ENCODE results near the gene NIT1.

Gene NIT1

DNA sequence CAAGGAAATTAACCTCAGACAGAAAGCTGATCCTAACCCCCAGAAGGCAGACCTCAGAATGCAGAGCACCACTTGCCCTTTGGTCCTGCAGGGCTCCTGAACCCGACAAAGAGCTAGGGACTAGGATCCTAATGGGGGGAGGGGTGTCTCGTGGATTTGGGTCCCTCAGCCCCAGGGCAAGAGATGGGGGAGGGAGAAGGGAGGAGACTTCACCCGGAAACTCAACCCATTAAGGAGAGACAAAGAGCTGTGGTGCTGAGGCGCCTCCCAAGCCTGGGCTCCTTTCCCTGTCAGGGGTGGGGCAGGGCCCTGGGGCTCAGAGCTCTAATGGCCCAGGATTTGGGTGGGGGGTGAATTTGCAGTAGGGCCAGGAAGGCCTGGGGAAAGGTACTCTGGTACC is 31.4 kb upstream of the NIT1 start:
- no peak overlapping the region for H3K4ac ChIP-seq (ENCODE audit: low read length)
- H3K79me1 ChIP-seq (ENCODE audit: low read depth, low read length): no peaks in the 10 kb centered on the region
- no peak for DNase-seq (ENCODE audit: low spot score)
- no peak overlapping the region for H3K14ac ChIP-seq (ENCODE audit: low read length)
- H4K91ac ChIP-seq (ENCODE audit: low read depth, low read length, poor library complexity): no peak overlapping the region
- no peak overlapping the region for H3K23ac ChIP-seq (ENCODE audit: low read depth, low read length, poor library complexity)
- no peak overlapping the region for H2BK15ac ChIP-seq (ENCODE audit: low read length)
- H2AFZ ChIP-seq (ENCODE audit: low read length): no peak overlapping the region
- H4K8ac ChIP-seq (ENCODE audit: low read depth, low read length): no peak overlapping the region
- whole genome bisulfite sequencing, 2 donors (ENCODE audit: extremely low coverage in 2 of 2, insufficient read length in 2 of 2, insufficient replicate concordance in 1 of 2): no CpG with 5 or more reads among the region's 4 CpGs
- H3K4me2 ChIP-seq (ENCODE audit: insufficient read depth, low read length, poor library complexity, severe bottlenecking): no peak overlapping the region
- peaks cover 0 to 47% (median 0%) of the 10 kb centered on the region in 3 experiments for H3K27me3 ChIP-seq (ENCODE audit: control insufficient read depth in 3 of 3, insufficient read depth in 3 of 3, low read depth in 1 of 3, low read length in 3 of 3)
- peaks cover 0 to 2% of the 10 kb centered on the region in 2 donors for H3K4me1 ChIP-seq (ENCODE audit: control insufficient read depth in 2 of 2, insufficient read depth in 1 of 2, low read depth in 1 of 2, low read length in 2 of 2)
- H3K9me3 ChIP-seq (replicated peaks in 1 of 2; ENCODE audit: control insufficient read depth in 2 of 2, insufficient read depth in 1 of 2, low read depth in 1 of 2, low read length in 2 of 2): no peaks in the 10 kb centered on the region
- no peak overlapping the region for H3K9ac ChIP-seq (ENCODE audit: low read depth, low read length, poor library complexity)
- no peaks in the 10 kb centered on the region for H3K36me3 ChIP-seq (replicated peaks in 1 of 2; ENCODE audit: control insufficient read depth in 2 of 2, insufficient read depth in 2 of 2, low read length in 2 of 2)
- H2BK12ac ChIP-seq (ENCODE audit: low read length): no peak overlapping the region
- H2BK120ac ChIP-seq (ENCODE audit: low read depth, low read length): no peak overlapping the region
- H2AK5ac ChIP-seq (ENCODE audit: low read depth, low read length): peak overlapping the region; percentile 35
- H3K4me3 ChIP-seq (ENCODE audit: low read length in 2 of 2): no peak overlapping the region
- no peak overlapping the region for H3K27ac ChIP-seq (replicated peaks; ENCODE audit: low read length)
- no peak overlapping the region for H2BK5ac ChIP-seq (ENCODE audit: low read length)
- no peak overlapping the region for H3K18ac ChIP-seq (ENCODE audit: low read length)

DNA sequence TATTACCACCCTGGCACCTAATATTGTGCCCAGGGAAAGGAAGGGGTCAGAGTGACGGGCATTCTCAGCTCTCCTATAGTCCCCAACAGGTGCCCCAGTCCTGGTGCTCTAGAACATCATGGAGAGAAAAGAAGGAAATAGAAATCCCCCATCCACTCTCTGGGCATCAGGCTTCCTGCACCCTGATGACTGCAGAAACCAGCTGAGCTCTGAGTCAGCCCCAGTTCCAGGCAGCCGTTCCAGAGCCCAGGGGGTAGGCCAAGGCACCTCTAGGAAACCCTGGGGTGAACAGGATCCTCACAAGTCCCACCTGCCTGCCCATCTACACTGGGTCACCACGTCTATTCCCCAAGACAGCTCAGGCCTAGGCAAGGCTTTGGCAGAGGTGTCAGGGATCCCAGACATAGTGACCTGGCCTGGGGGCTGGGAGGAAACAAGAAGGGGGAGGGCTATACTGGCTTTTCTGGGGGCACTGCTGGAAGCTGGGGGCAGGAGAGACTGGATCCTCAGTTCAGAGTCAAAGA is 29.3 kb upstream of the NIT1 start:
- peaks cover 0 to 2% of the 10 kb centered on the region in 2 donors for H3K4me1 ChIP-seq (ENCODE audit: control insufficient read depth in 2 of 2, insufficient read depth in 1 of 2, low read depth in 1 of 2, low read length in 2 of 2)
- no peaks in the 10 kb centered on the region for H3K79me1 ChIP-seq (ENCODE audit: low read depth, low read length)
- H2AK5ac ChIP-seq (ENCODE audit: low read depth, low read length): no peak overlapping the region
- no peak overlapping the region for H3K14ac ChIP-seq (ENCODE audit: low read length)
- no peak overlapping the region for H3K9ac ChIP-seq (ENCODE audit: low read depth, low read length, poor library complexity)
- H3K36me3 ChIP-seq (replicated peaks in 1 of 2; ENCODE audit: control insufficient read depth in 2 of 2, insufficient read depth in 2 of 2, low read length in 2 of 2): no peaks in the 10 kb centered on the region
- no CpG with 5 or more reads among the region's 3 CpGs for WGBS, 2 donors (ENCODE audit: extremely low coverage in 2 of 2, insufficient read length in 2 of 2, insufficient replicate concordance in 1 of 2)
- H2BK12ac ChIP-seq (ENCODE audit: low read length): no peak overlapping the region
- H3K18ac ChIP-seq (ENCODE audit: low read length): no peak overlapping the region
- H3K4me3 ChIP-seq (ENCODE audit: low read length in 2 of 2): no peak overlapping the region
- no peak overlapping the region for H3K23ac ChIP-seq (ENCODE audit: low read depth, low read length, poor library complexity)
- no peak overlapping the region for H3K27ac ChIP-seq (replicated peaks; ENCODE audit: low read length)
- H4K8ac ChIP-seq (ENCODE audit: low read depth, low read length): no peak overlapping the region
- H3K9me3 ChIP-seq (replicated peaks in 1 of 2; ENCODE audit: control insufficient read depth in 2 of 2, insufficient read depth in 1 of 2, low read depth in 1 of 2, low read length in 2 of 2): no peaks in the 10 kb centered on the region
- H2BK5ac ChIP-seq (ENCODE audit: low read length): peak overlapping the region; percentile 31
- no peak overlapping the region for H3K4ac ChIP-seq (ENCODE audit: low read length)
- no peak overlapping the region for H4K91ac ChIP-seq (ENCODE audit: low read depth, low read length, poor library complexity)
- no peak overlapping the region for H2BK15ac ChIP-seq (ENCODE audit: low read length)
- no peak overlapping the region for H2AFZ ChIP-seq (ENCODE audit: low read length)
- no peak overlapping the region for H2BK120ac ChIP-seq (ENCODE audit: low read depth, low read length)
- H3K4me2 ChIP-seq (ENCODE audit: insufficient read depth, low read length, poor library complexity, severe bottlenecking): no peak overlapping the region
- no peak for DNase-seq (ENCODE audit: low spot score)
- H3K27me3 ChIP-seq (ENCODE audit: control insufficient read depth in 3 of 3, insufficient read depth in 3 of 3, low read depth in 1 of 3, low read length in 3 of 3): peaks cover 0 to 56% (median 0%) of the 10 kb centered on the region in 3 experiments

DNA sequence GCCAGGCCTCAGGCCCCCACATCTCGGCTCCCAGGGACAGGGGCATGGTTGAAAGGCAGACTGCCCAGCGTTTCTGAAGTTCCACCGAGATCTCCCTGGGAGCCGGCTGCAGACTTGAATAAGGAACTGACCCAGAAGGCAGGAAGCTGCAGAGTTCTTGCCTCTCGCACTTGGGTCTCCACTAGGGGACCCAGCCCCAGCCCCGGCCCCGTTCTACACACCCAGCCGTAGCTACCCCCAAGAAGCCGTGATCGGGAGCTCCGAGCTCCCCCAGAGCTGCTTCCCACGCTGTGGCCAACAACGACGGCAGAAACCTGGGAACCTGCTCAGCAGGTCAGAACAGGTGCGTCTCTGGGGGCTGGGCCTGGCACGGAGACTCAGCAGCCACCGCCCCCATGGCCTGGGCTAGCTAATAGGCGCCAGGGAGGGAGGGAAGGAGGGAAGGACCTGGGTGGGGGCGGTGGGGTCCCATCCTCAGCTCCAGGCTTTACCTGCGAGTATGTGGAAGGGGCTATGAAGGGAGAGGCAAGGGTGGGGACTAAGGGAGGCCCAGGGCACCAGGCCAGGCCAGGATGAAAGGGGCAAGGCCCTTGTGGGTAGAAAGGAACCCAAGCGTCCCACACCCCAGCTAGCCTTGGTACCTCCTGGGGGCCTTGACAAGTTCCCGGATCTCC is 28.5 kb upstream of the NIT1 start, which contains the start of gene NECTIN4:
TSS of gene NECTIN4 (minus strand) at position 308 of the 674 bp plus-strand sequence. CDS start at position 46, 262 bp downstream.
- no peak for DNase-seq (ENCODE audit: low spot score)
- no CpG with 5 or more reads among the region's 22 CpGs for WGBS, 2 donors (ENCODE audit: extremely low coverage in 2 of 2, insufficient read length in 2 of 2, insufficient replicate concordance in 1 of 2)
- no peak within 1 kb of the TSS for H3K4me3 ChIP-seq (ENCODE audit: low read length in 2 of 2)

DNA sequence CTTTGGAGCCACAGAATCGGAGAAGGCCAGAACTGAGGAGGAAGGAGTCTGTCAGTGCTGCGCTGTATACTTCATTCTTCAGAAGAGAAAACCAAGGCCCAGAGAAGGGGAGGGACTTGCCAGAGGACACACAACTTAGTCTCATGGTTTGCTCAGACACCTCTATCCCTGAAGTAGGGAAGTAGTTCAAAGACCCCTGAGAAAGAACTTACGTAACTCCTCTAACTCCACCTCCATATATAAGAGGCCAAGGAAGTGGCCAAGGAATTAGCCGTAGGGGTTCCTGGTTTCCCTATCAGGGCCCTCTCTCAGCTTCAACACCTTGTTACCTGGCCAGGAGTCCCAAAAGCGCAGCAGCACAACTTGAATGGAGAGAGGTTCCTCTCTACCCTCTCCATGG is 28.0 kb upstream of the NIT1 start:
- DNase-seq (ENCODE audit: low spot score): no peak
- Histone ChIP-seq H2BK5ac (ENCODE audit: low read length) (no peak overlapping the region), H2AFZ (ENCODE audit: low read length) (no peak overlapping the region), H3K4me1 (ENCODE audit: control insufficient read depth in 2 of 2, insufficient read depth in 1 of 2, low read depth in 1 of 2, low read length in 2 of 2) (peaks cover 0 to 2% of the 10 kb centered on the region in 2 donors), H3K23ac (ENCODE audit: low read depth, low read length, poor library complexity) (no peak overlapping the region), H3K36me3 (replicated peaks in 1 of 2; ENCODE audit: control insufficient read depth in 2 of 2, insufficient read depth in 2 of 2, low read length in 2 of 2) (no peaks in the 10 kb centered on the region), H3K27ac (replicated peaks; ENCODE audit: low read length) (no peak overlapping the region), H3K79me1 (ENCODE audit: low read depth, low read length) (no peaks in the 10 kb centered on the region), H2BK15ac (ENCODE audit: low read length) (no peak overlapping the region), H3K4me2 (ENCODE audit: insufficient read depth, low read length, poor library complexity, severe bottlenecking) (no peak overlapping the region), H4K91ac (ENCODE audit: low read depth, low read length, poor library complexity) (no peak overlapping the region), H2BK12ac (ENCODE audit: low read length) (no peak overlapping the region), H3K18ac (ENCODE audit: low read length) (no peak overlapping the region), H3K4ac (ENCODE audit: low read length) (no peak overlapping the region), H4K8ac (ENCODE audit: low read depth, low read length) (no peak overlapping the region), H3K9me3 (replicated peaks in 1 of 2; ENCODE audit: control insufficient read depth in 2 of 2, insufficient read depth in 1 of 2, low read depth in 1 of 2, low read length in 2 of 2) (no peaks in the 10 kb centered on the region), H3K9ac (ENCODE audit: low read depth, low read length, poor library complexity) (no peak overlapping the region), H3K27me3 (ENCODE audit: control insufficient read depth in 3 of 3, insufficient read depth in 3 of 3, low read depth in 1 of 3, low read length in 3 of 3) (peaks cover 0 to 56% (median 0%) of the 10 kb centered on the region in 3 experiments), H2AK5ac (ENCODE audit: low read depth, low read length) (no peak overlapping the region), H3K4me3 (ENCODE audit: low read length in 2 of 2) (no peak overlapping the region), H3K14ac (ENCODE audit: low read length) (no peak overlapping the region), H2BK120ac (ENCODE audit: low read depth, low read length) (no peak overlapping the region)
- no CpG with 5 or more reads among the region's 5 CpGs for WGBS, 2 donors (ENCODE audit: extremely low coverage in 2 of 2, insufficient read length in 2 of 2, insufficient replicate concordance in 1 of 2)

More for the DNA sequence above, 28.5 kb upstream of the NIT1 start, which contains the start of gene NECTIN4:
- no peak within 1 kb of the TSS for H3K14ac ChIP-seq (ENCODE audit: low read length)
- peaks cover 0 to 2% of the 10 kb centered on the region in 2 donors for H3K4me1 ChIP-seq (ENCODE audit: control insufficient read depth in 2 of 2, insufficient read depth in 1 of 2, low read depth in 1 of 2, low read length in 2 of 2)
- no peak within 1 kb of the TSS for H2BK15ac ChIP-seq (ENCODE audit: low read length)
- H4K8ac ChIP-seq (ENCODE audit: low read depth, low read length): no peak within 1 kb of the TSS
- H2BK120ac ChIP-seq (ENCODE audit: low read depth, low read length): no peak within 1 kb of the TSS
- no peak within 1 kb of the TSS for H3K23ac ChIP-seq (ENCODE audit: low read depth, low read length, poor library complexity)
- H2BK12ac ChIP-seq (ENCODE audit: low read length): no peak within 1 kb of the TSS
- H3K9me3 ChIP-seq (replicated peaks in 1 of 2; ENCODE audit: control insufficient read depth in 2 of 2, insufficient read depth in 1 of 2, low read depth in 1 of 2, low read length in 2 of 2): no peaks in the 10 kb centered on the region
- peak within 1 kb of the TSS; percentile 19 for H2AK5ac ChIP-seq (ENCODE audit: low read depth, low read length)
- H3K18ac ChIP-seq (ENCODE audit: low read length): no peak within 1 kb of the TSS
- H3K27me3 ChIP-seq (ENCODE audit: control insufficient read depth in 3 of 3, insufficient read depth in 3 of 3, low read depth in 1 of 3, low read length in 3 of 3): peaks cover 0 to 56% (median 0%) of the 10 kb centered on the region in 3 experiments
- no peak within 1 kb of the TSS for H3K9ac ChIP-seq (ENCODE audit: low read depth, low read length, poor library complexity)
- H3K4ac ChIP-seq (ENCODE audit: low read length): no peak within 1 kb of the TSS
- H4K91ac ChIP-seq (ENCODE audit: low read depth, low read length, poor library complexity): no peak within 1 kb of the TSS
- no peak within 1 kb of the TSS for H3K27ac ChIP-seq (replicated peaks; ENCODE audit: low read length)
- H3K79me1 ChIP-seq (ENCODE audit: low read depth, low read length): no peaks in the 10 kb centered on the region
- peak within 1 kb of the TSS; percentile 31 for H2BK5ac ChIP-seq (ENCODE audit: low read length)
- H3K36me3 ChIP-seq (replicated peaks in 1 of 2; ENCODE audit: control insufficient read depth in 2 of 2, insufficient read depth in 2 of 2, low read length in 2 of 2): no peaks in the 10 kb centered on the region
- no peak within 1 kb of the TSS for H3K4me2 ChIP-seq (ENCODE audit: insufficient read depth, low read length, poor library complexity, severe bottlenecking)
- no peak within 1 kb of the TSS for H2AFZ ChIP-seq (ENCODE audit: low read length)
